NCI-H748 treated with DMSO at 0.1 percent for 48 hours (cell line): ENCODE measurements around the gene HTT.

Experiments used
- DNase-seq: peaks from one replicate; lab custom pipeline; 2025; lab: John Stamatoyannopoulos, UW

The HTT gene

GRCh38 chr4:3074078-3074845 lies at the start of gene HTT, which contains the start of gene HTT-AS:
Gene HTT (plus strand): TSS chr4:3074681. CDS start chr4:3074826, 145 bp downstream.
Gene HTT-AS (minus strand): TSS chr4:3074538.
- DNase-seq, result peak; percentile 33

GRCh38 chr4:3025881-3026280 lies 48.6 kb upstream of the HTT start:
- DNase-seq, result no peak

- no peak for DNase-seq
Measured at GRCh38 chr4:3026540-3026939, 47.9 kb upstream of the HTT start.

GRCh38 chr4:3029464-3029863 lies 45.0 kb upstream of the HTT start:
- no peak for DNase-seq

GRCh38 chr4:3030566-3031356 lies 43.7 kb upstream of the HTT start:
- DNase-seq, result no peak

GRCh38 chr4:3031357-3032082 lies 43.0 kb upstream of the HTT start:
- DNase-seq, result no peak

GRCh38 chr4:3034231-3034630 lies 40.2 kb upstream of the HTT start:
- DNase-seq, result no peak

GRCh38 chr4:3035249-3035648 lies 39.2 kb upstream of the HTT start:
- no peak for DNase-seq

GRCh38 chr4:3035674-3036073 lies 38.8 kb upstream of the HTT start:
- DNase-seq, result no peak

GRCh38 chr4:3036131-3036952 lies 38.1 kb upstream of the HTT start:
- DNase-seq, result no peak

GRCh38 chr4:3037957-3038461 lies 36.5 kb upstream of the HTT start:
- DNase-seq, result no peak

- no peak for DNase-seq
Measured at GRCh38 chr4:3039706-3040366, 34.6 kb upstream of the HTT start.

GRCh38 chr4:3040452-3041191 lies 33.9 kb upstream of the HTT start:
- DNase-seq, result no peak

- DNase-seq, result no peak
Measured at GRCh38 chr4:3041192-3042142, 33.0 kb upstream of the HTT start.

- no peak for DNase-seq
Measured at GRCh38 chr4:3042226-3042625, 32.3 kb upstream of the HTT start.

GRCh38 chr4:3043282-3044020 lies 31.0 kb upstream of the HTT start:
- no peak for DNase-seq

GRCh38 chr4:3044870-3045819 lies 29.3 kb upstream of the HTT start:
- DNase-seq, result no peak
